ENCODE measurements around the gene SDHB.

The SDHB gene

GRCh38 chr1:17086751-17087150 lies 32.9 kb upstream of the SDHB start:
- H3K9me3 ChIP-seq: no peaks in the 10 kb centered on the region
- no peak for DNase-seq (ENCODE audit: low spot score in 2 of 2)
- no peak overlapping the region for H3K4me3 ChIP-seq
- in situ Hi-C loops (cut with MboI; ENCODE audit: low sequenced_read_pairs): no loop called here
- H3K4me1 ChIP-seq: no peaks in the 10 kb centered on the region
- H3K36me3 ChIP-seq (replicated peaks): no peaks in the 10 kb centered on the region
- no peaks in the 10 kb centered on the region for H3K27me3 ChIP-seq (ENCODE audit: low read depth)

GRCh38 chr1:17084787-17085186 lies 31.0 kb upstream of the SDHB start:
- H3K4me3 ChIP-seq: no peak overlapping the region
- no peak for DNase-seq (ENCODE audit: low spot score in 2 of 2)
- in situ Hi-C loops (cut with MboI; ENCODE audit: low sequenced_read_pairs): no loop called here
- H3K36me3 ChIP-seq (replicated peaks): no peaks in the 10 kb centered on the region
- H3K9me3 ChIP-seq: no peaks in the 10 kb centered on the region
- no peaks in the 10 kb centered on the region for H3K4me1 ChIP-seq
- H3K27me3 ChIP-seq (ENCODE audit: low read depth): no peaks in the 10 kb centered on the region

GRCh38 chr1:17082761-17083160 lies 28.9 kb upstream of the SDHB start:
- H3K36me3 ChIP-seq (replicated peaks): no peaks in the 10 kb centered on the region
- no peak for DNase-seq (ENCODE audit: low spot score in 2 of 2)
- no peaks in the 10 kb centered on the region for H3K27me3 ChIP-seq (ENCODE audit: low read depth)
- in situ Hi-C loops (cut with MboI; ENCODE audit: low sequenced_read_pairs): no loop called here
- H3K9me3 ChIP-seq: no peaks in the 10 kb centered on the region
- no peak overlapping the region for H3K4me3 ChIP-seq
- no peaks in the 10 kb centered on the region for H3K4me1 ChIP-seq

- Histone ChIP-seq H3K36me3 (replicated peaks) (no peaks in the 10 kb centered on the region), H3K9me3 (no peaks in the 10 kb centered on the region), H3K4me3 (no peak overlapping the region), H3K27me3 (ENCODE audit: low read depth) (no peaks in the 10 kb centered on the region), H3K4me1 (no peaks in the 10 kb centered on the region)
- DNase-seq (ENCODE audit: low spot score in 2 of 2): no peak
- in situ Hi-C loops (cut with MboI; ENCODE audit: low sequenced_read_pairs): no loop called here
These were observed 27.6 kb upstream of the SDHB start for GRCh38 chr1:17081439-17081838.

GRCh38 chr1:17080880-17081279 lies 27.0 kb upstream of the SDHB start:
- no peak for DNase-seq (ENCODE audit: low spot score in 2 of 2)
- H3K36me3 ChIP-seq (replicated peaks): no peaks in the 10 kb centered on the region
- no peaks in the 10 kb centered on the region for H3K27me3 ChIP-seq (ENCODE audit: low read depth)
- in situ Hi-C loops (cut with MboI; ENCODE audit: low sequenced_read_pairs): no loop called here
- no peaks in the 10 kb centered on the region for H3K9me3 ChIP-seq
- H3K4me1 ChIP-seq: no peaks in the 10 kb centered on the region
- H3K4me3 ChIP-seq: no peak overlapping the region

- Histone ChIP-seq H3K9me3 (no peaks in the 10 kb centered on the region), H3K4me1 (no peaks in the 10 kb centered on the region), H3K27me3 (ENCODE audit: low read depth) (no peaks in the 10 kb centered on the region), H3K4me3 (no peak overlapping the region), H3K36me3 (replicated peaks) (no peaks in the 10 kb centered on the region)
- DNase-seq (ENCODE audit: low spot score in 2 of 2): no peak
- in situ Hi-C loops (cut with MboI; ENCODE audit: low sequenced_read_pairs): no loop called here
These were observed 26.4 kb upstream of the SDHB start for GRCh38 chr1:17080085-17080759.

GRCh38 chr1:17078991-17079868 lies 25.4 kb upstream of the SDHB start:
- H3K9me3 ChIP-seq: no peaks in the 10 kb centered on the region
- no peaks in the 10 kb centered on the region for H3K36me3 ChIP-seq (replicated peaks)
- no peaks in the 10 kb centered on the region for H3K27me3 ChIP-seq (ENCODE audit: low read depth)
- in situ Hi-C loops (cut with MboI; ENCODE audit: low sequenced_read_pairs): no loop called here
- no peak for DNase-seq (ENCODE audit: low spot score in 2 of 2)
- no peak overlapping the region for H3K4me3 ChIP-seq
- H3K4me1 ChIP-seq: no peaks in the 10 kb centered on the region

GRCh38 chr1:17075470-17076255 lies 21.8 kb upstream of the SDHB start:
- in situ Hi-C loops (cut with MboI; ENCODE audit: low sequenced_read_pairs): no loop called here
- Histone ChIP-seq H3K4me1 (no peaks in the 10 kb centered on the region), H3K27me3 (ENCODE audit: low read depth) (no peaks in the 10 kb centered on the region), H3K36me3 (replicated peaks) (no peaks in the 10 kb centered on the region), H3K9me3 (no peaks in the 10 kb centered on the region), H3K4me3 (no peak overlapping the region)
- peak; percentile 28 to 72 for DNase-seq (ENCODE audit: low spot score in 2 of 2)

- Histone ChIP-seq H3K27me3 (ENCODE audit: low read depth) (no peaks in the 10 kb centered on the region), H3K4me1 (no peaks in the 10 kb centered on the region), H3K9me3 (no peaks in the 10 kb centered on the region), H3K36me3 (replicated peaks) (no peaks in the 10 kb centered on the region), H3K4me3 (no peak overlapping the region)
- DNase-seq (ENCODE audit: low spot score in 2 of 2): no peak
- in situ Hi-C loops (cut with MboI; ENCODE audit: low sequenced_read_pairs): no loop called here
These were observed 18.0 kb upstream of the SDHB start for GRCh38 chr1:17071794-17072193.

- H3K36me3 ChIP-seq (replicated peaks): no peaks in the 10 kb centered on the region
- H3K27me3 ChIP-seq (ENCODE audit: low read depth): no peaks in the 10 kb centered on the region
- in situ Hi-C loops (cut with MboI; ENCODE audit: low sequenced_read_pairs): no loop called here
These were observed 16.3 kb upstream of the SDHB start for GRCh38 chr1:17070163-17070525.

GRCh38 chr1:17069452-17070162 lies 15.8 kb upstream of the SDHB start:
- Histone ChIP-seq H3K9me3 (peaks cover 8% of the 10 kb centered on the region), H3K27me3 (ENCODE audit: low read depth) (no peaks in the 10 kb centered on the region), H3K36me3 (replicated peaks) (no peaks in the 10 kb centered on the region), H3K4me3 (no peak overlapping the region), H3K4me1 (no peaks in the 10 kb centered on the region)
- in situ Hi-C loops (cut with MboI; ENCODE audit: low sequenced_read_pairs): no loop called here
- no peak for DNase-seq (ENCODE audit: low spot score in 2 of 2)

More at GRCh38 chr1:17070163-17070525, 16.3 kb upstream of the SDHB start:
- Histone ChIP-seq H3K4me1 (no peaks in the 10 kb centered on the region), H3K4me3 (no peak overlapping the region), H3K9me3 (0 out of 2 replicates have a peak, but pooled peaks cover 5% of the 10 kb centered on the region)
- DNase-seq (ENCODE audit: low spot score in 2 of 2): no peak

GRCh38 chr1:17068789-17069188 lies 15.0 kb upstream of the SDHB start:
- no peaks in the 10 kb centered on the region for H3K4me1 ChIP-seq
- H3K9me3 ChIP-seq: peaks cover 8% of the 10 kb centered on the region
- H3K27me3 ChIP-seq (ENCODE audit: low read depth): no peaks in the 10 kb centered on the region
- H3K4me3 ChIP-seq: no peak overlapping the region
- in situ Hi-C loops (cut with MboI; ENCODE audit: low sequenced_read_pairs): no loop called here
- no peak for DNase-seq (ENCODE audit: low spot score in 2 of 2)
- H3K36me3 ChIP-seq (replicated peaks): no peaks in the 10 kb centered on the region

- in situ Hi-C loops (cut with MboI; ENCODE audit: low sequenced_read_pairs): no loop called here
- Histone ChIP-seq H3K4me1 (no peaks in the 10 kb centered on the region), H3K4me3 (no peak overlapping the region), H3K27me3 (ENCODE audit: low read depth) (no peaks in the 10 kb centered on the region), H3K36me3 (replicated peaks) (no peaks in the 10 kb centered on the region), H3K9me3 (peaks cover 8% of the 10 kb centered on the region)
- no peak for DNase-seq (ENCODE audit: low spot score in 2 of 2)
These were observed 13.8 kb upstream of the SDHB start for GRCh38 chr1:17067465-17068240.

Data from HAP-1 (cell line).